ENCODE results near the gene PRKAR1B. TPM values are rescaled to one million over a fixed set of nuclear protein-coding genes. Genes with fewer than 3 reads are reported as not detected.

The PRKAR1B gene
- total and polyA plus RNA-seq, 2 donors: 12.3 to 13.7 TPM

DNA sequence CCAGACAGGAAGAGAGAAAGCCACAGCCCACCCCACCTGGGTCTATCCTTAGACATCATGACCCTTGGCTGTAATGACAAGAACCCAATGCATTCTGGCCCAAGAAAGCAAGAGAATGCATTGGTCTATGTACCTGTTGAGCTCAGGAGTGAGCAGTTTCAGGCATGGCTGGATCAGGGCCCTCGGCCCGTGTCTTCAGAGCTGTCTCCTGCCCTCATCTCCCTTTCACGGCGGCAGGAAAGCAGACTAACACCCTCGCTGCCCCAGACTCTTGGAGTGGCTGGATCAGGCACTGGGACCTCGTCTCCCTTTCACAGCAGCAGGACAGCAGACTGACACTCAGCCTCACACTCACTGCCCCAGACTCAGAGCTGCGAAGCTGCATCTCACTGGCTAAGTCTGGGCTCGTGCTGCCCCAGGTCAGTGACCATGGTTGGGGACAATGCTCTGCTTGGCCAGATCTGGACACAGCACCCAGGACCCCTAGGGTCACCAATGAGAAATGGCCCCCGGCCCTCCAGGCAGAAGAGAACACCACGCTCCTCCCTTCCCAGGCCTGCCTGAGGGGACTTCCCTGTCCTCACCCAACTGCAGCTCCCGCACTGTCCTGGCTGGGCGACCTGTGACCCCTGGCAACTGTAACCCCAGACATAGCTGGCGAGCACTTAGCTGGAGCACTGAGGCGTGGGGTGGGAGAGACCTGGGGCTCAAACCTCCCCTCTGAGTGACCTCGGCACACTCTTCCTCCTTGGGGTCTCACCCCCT lies 194.5 kb downstream of the PRKAR1B start:
- Histone ChIP-seq H3K4me3 (ENCODE audit: low read depth, low read length) (no peak overlapping the region), H3K36me3 (ENCODE audit: insufficient read depth) (no peaks in the 10 kb centered on the region), H3K27ac (ENCODE audit: low read depth) (no peak overlapping the region), H3K4me1 (ENCODE audit: insufficient read depth) (no peaks in the 10 kb centered on the region)
- WGBS: 78% methylated on average over 15 of the region's 15 CpGs
- DNase-seq (ENCODE audit: extremely low spot score): no peak

- DNase-seq (ENCODE audit: extremely low spot score): no peak
- Histone ChIP-seq H3K4me1 (ENCODE audit: insufficient read depth) (no peaks in the 10 kb centered on the region), H3K4me3 (ENCODE audit: low read depth, low read length) (no peak overlapping the region), H3K27ac (ENCODE audit: low read depth) (no peak overlapping the region), H3K36me3 (ENCODE audit: insufficient read depth) (no peaks in the 10 kb centered on the region)
- 85% methylated on average over 10 of the region's 10 CpGs for WGBS
Observed at GRCh38 chr7:531777-532176, 195.3 kb downstream of the PRKAR1B start.

GRCh38 chr7:528451-528850 lies 198.6 kb downstream of the PRKAR1B start:
- Histone ChIP-seq H3K4me3 (ENCODE audit: low read depth, low read length) (no peak overlapping the region), H3K36me3 (ENCODE audit: insufficient read depth) (no peaks in the 10 kb centered on the region), H3K4me1 (ENCODE audit: insufficient read depth) (no peaks in the 10 kb centered on the region), H3K27ac (ENCODE audit: low read depth) (no peak overlapping the region)
- DNase-seq (ENCODE audit: extremely low spot score): no peak
- 98% methylated on average over 2 of the region's 2 CpGs for WGBS

GRCh38 chr7:527723-528122 lies 199.4 kb downstream of the PRKAR1B start:
- Histone ChIP-seq H3K36me3 (ENCODE audit: insufficient read depth) (no peaks in the 10 kb centered on the region), H3K27ac (ENCODE audit: low read depth) (no peak overlapping the region), H3K4me1 (ENCODE audit: insufficient read depth) (no peaks in the 10 kb centered on the region), H3K4me3 (ENCODE audit: low read depth, low read length) (no peak overlapping the region)
- DNase-seq (ENCODE audit: extremely low spot score): no peak
- WGBS: 83% methylated on average over 4 of the region's 4 CpGs

- no peak overlapping the region for H3K27ac ChIP-seq (ENCODE audit: low read depth)
- no peak overlapping the region for H3K4me3 ChIP-seq (ENCODE audit: low read depth, low read length)
- H3K36me3 ChIP-seq (ENCODE audit: insufficient read depth): no peaks in the 10 kb centered on the region
- H3K4me1 ChIP-seq (ENCODE audit: insufficient read depth): no peaks in the 10 kb centered on the region
- no peak for DNase-seq (ENCODE audit: extremely low spot score)
- WGBS: 87% methylated on average over 22 of the region's 22 CpGs
Observed at GRCh38 chr7:526460-527034, 200.5 kb downstream of the PRKAR1B start.

DNA sequence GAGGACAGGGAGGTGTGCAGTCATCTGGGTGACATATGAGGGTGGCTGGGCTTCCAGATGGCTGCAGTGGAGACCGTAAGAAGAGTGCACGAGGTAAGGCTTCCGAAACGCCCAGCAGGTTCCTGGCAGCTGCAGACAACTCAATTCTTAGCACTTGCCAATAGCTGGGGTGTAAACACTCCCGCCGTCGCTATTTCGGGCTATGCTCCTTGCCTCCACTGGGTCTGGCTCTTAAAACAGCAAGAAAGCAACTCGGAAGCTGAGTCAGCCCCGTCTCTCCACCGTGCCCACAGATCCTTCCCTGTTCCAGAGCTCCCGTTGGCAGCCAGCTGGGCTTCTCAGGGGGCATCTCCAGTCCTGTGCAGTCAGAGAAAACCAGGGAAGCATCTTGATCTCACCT lies 201.3 kb downstream of the PRKAR1B start:
- Histone ChIP-seq H3K4me1 (ENCODE audit: insufficient read depth) (no peaks in the 10 kb centered on the region), H3K4me3 (ENCODE audit: low read depth, low read length) (no peak overlapping the region), H3K36me3 (ENCODE audit: insufficient read depth) (no peaks in the 10 kb centered on the region), H3K27ac (ENCODE audit: low read depth) (no peak overlapping the region)
- no peak for DNase-seq (ENCODE audit: extremely low spot score)
- 75% methylated on average over 12 of the region's 12 CpGs for WGBS

GRCh38 chr7:524800-525199 lies 202.3 kb downstream of the PRKAR1B start:
- 98% methylated on average over 9 of the region's 9 CpGs for WGBS
- H3K4me1 ChIP-seq (ENCODE audit: insufficient read depth): no peaks in the 10 kb centered on the region
- no peak overlapping the region for H3K4me3 ChIP-seq (ENCODE audit: low read depth, low read length)
- DNase-seq (ENCODE audit: extremely low spot score): no peak
- no peaks in the 10 kb centered on the region for H3K36me3 ChIP-seq (ENCODE audit: insufficient read depth)
- no peak overlapping the region for H3K27ac ChIP-seq (ENCODE audit: low read depth)

DNA sequence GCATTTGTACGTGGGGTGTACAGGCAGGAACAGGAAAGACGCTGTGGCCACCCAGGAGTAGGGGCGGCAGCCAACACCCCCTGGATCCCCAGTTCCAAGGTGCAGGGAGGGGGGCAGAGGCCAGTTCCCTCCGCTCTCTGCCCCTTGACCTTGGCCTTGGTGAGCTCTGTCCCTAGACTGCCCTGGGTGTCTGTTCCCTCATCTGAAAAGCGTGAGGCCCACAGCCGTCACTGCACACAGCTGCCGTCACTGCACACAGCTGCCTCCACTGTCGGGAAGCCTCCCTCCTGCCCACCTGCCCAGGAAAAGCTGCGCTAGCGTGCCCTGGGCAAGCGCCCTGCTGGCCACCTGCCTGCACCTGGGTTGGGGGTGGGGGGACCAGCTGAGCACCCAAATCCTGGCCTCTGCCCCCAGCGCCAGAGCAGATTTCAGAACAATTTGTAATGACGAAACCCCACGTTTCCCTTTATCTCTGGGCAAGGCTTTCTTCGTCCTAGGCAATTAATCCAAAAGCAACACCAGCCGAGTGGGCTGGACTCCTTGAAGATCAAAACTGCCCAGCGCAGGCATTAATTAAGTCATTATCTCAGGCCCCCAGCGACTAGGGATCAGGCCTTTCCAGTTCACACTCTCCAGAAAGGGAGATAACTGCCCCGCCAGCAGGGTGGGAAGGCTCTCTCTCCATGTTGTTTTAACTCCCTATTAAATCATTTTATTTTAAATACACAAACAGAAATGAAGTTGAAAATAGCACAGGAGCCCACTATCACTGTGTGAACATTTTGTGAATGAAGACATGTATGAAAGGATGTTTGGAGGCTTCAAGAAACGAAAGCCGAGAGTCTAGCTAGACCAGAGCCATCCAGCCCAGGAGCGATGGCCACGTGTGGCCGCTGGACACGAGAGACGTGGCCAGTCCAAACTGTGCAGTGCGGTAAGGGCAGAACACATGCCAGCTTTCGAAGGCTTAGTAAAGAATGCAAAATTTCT lies 203.4 kb downstream of the PRKAR1B start:
- no peaks in the 10 kb centered on the region for H3K36me3 ChIP-seq (ENCODE audit: insufficient read depth)
- H3K4me1 ChIP-seq (ENCODE audit: insufficient read depth): no peaks in the 10 kb centered on the region
- no peak overlapping the region for H3K4me3 ChIP-seq (ENCODE audit: low read depth, low read length)
- WGBS: 81% methylated on average over 28 of the region's 28 CpGs
- H3K27ac ChIP-seq (ENCODE audit: low read depth): no peak overlapping the region
- no peak for DNase-seq (ENCODE audit: extremely low spot score)

- H3K27ac ChIP-seq (ENCODE audit: low read depth): no peak overlapping the region
- DNase-seq (ENCODE audit: extremely low spot score): no peak
- 32% methylated on average over 21 of the region's 21 CpGs for WGBS
Observed at GRCh38 chr7:522951-523314, 204.1 kb downstream of the PRKAR1B start.

DNA sequence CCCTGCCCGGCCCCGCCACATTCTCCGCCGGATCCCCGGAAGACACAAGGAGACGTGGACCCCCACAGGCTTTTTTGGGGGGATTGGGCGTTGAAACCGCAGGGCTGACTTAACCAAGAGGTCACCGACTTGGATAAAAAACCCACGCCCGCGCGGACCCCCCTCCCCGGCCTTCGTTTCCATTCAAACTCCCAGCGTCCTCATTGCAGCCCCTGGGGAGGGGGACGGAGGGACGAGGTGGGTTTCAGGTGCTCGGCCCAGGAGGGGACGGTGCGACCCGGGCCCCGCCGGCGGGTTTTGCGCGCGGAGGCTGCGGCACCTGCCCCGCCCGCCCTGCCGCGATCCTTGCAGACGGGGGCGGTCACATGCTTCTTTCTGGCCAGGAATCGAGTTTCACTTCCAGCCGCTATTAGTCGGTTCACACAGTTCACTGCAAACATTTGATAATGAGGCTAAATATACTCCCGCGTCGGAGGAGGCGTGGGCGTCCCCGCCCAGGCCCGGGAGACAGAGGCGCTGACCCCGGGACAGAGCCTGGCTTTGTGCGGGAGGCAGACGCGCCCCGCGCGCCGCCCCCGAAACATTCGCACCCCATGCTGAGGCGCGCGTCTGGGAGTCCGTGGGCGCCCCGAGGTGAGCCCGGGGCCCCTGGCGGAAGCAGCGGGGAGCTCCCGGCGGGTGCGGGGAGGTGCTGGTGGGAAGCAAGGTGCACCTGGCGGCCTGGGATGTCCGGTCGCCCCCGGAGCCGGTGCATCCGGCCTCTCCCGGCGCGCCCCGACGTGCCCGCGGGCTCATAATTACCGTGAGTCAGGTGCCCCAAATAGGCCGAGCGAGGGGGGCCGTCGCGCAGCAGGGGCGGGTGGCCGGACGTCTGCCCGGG lies 204.8 kb downstream of the PRKAR1B start:
- H3K4me3 ChIP-seq (ENCODE audit: low read depth, low read length): peak overlapping the region; percentile 12
- H3K4me1 ChIP-seq (ENCODE audit: insufficient read depth): no peaks in the 10 kb centered on the region
- 2% methylated on average over 91 of the region's 91 CpGs for WGBS
- H3K27ac ChIP-seq (ENCODE audit: low read depth): no peak overlapping the region
- no peaks in the 10 kb centered on the region for H3K36me3 ChIP-seq (ENCODE audit: insufficient read depth)
- DNase-seq (ENCODE audit: extremely low spot score): no peak

More at GRCh38 chr7:522951-523314, 204.1 kb downstream of the PRKAR1B start:
- no peaks in the 10 kb centered on the region for H3K36me3 ChIP-seq (ENCODE audit: insufficient read depth)
- H3K4me3 ChIP-seq (ENCODE audit: low read depth, low read length): no peak overlapping the region
- no peaks in the 10 kb centered on the region for H3K4me1 ChIP-seq (ENCODE audit: insufficient read depth)

DNA sequence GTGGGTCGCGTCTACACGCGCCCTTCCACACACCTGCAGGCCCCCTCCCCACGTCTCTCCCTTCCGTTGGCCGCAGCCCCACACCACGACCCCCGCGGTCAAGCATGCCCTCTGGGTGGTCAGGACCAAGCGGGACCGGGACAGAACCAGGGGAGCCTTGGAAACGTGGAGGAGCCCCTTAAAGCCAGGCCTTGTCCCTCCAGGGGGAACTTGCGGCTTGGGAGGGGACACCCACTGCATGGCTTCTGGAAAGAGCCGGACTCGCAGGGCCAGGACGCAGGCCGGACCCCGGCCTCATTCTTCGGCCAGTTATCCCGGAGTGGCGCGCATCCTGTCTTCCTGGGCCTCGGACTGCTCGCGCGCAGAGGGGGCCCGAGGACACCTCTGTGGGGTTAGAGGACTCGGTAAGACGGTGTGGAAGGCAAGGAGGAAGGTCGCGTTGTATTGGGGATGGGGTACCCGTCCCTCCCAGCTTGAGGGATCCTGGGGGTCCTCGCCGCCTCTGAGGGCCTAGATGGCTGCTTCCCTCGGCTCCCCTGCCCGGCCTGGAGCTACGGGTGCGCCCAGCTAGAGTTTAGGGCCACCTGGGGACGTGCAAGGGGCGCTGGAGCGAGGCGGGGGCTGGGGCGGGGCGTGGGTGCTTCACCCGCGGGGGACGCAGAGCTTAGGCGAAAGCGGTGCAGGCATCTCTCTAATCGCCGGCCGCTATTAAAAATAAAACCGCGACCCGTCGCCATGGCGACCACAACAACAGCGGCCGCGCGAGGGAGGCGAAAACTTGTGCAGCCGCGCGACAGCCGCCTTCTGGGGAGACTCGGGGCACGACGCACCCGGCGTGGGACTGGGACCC lies 205.6 kb downstream of the PRKAR1B start:
- WGBS: 14% methylated on average over 72 of the region's 72 CpGs
- DNase-seq (ENCODE audit: extremely low spot score): no peak
- H3K27ac ChIP-seq (ENCODE audit: low read depth): no peak overlapping the region
- no peaks in the 10 kb centered on the region for H3K4me1 ChIP-seq (ENCODE audit: insufficient read depth)
- H3K4me3 ChIP-seq (ENCODE audit: low read depth, low read length): peak overlapping the region; percentile 12
- H3K36me3 ChIP-seq (ENCODE audit: insufficient read depth): no peaks in the 10 kb centered on the region

GRCh38 chr7:520503-521161 lies 206.4 kb downstream of the PRKAR1B start:
- H3K27ac ChIP-seq (ENCODE audit: low read depth): no peak overlapping the region
- peaks cover 3% of the 10 kb centered on the region for H3K4me1 ChIP-seq (ENCODE audit: insufficient read depth)
- H3K4me3 ChIP-seq (ENCODE audit: low read depth, low read length): peak overlapping the region; percentile 58
- H3K36me3 ChIP-seq (ENCODE audit: insufficient read depth): no peaks in the 10 kb centered on the region
- WGBS: 20% methylated on average over 63 of the region's 63 CpGs
- no peak for DNase-seq (ENCODE audit: extremely low spot score)

Measured in urinary bladder (tissue), 4 donors.